Measurements from ENCODE around the gene CD4.

DNA sequence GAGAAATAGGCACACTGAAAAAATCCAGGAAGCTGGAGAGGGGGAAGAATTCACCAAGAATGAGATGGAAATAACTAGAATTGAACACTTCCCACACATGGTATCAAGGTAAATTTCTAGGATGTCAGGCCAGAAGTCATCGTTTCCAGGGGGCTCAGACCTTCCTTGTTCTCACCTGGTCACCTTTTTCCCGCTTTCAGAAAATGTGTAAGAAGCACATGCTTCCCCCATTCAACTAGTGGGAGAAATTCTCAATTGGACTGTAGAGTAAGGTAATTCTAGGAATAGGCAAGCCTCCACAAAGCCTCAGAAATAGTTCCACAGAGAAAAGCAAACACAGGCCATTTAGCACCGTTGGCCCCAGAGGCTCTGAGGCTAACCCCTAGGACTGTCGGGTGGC is 25.9 kb upstream of the CD4 start:
- TF ChIP-seq GATA2 (IDR thresholded peaks at IDR 0.05; ENCODE audit: low read depth, low read length) (no peak), GATA3 (IDR thresholded peaks at IDR 0.05; ENCODE audit: low read depth, low read length) (no peak)

Measured in SH-SY5Y (cell line).